Activated T-cell treated with anti-CD3 and anti-CD28 coated beads, Interleukin-2, amount 50 U/mL, for 4 hours (primary cell): Measurements from ENCODE around the gene KCNN3. TPM values are rescaled to one million over a fixed set of nuclear protein-coding genes. Genes with fewer than 3 reads are reported as not detected.
"Not testable (repeated sequence)": the region's sequence is repeated elsewhere in the genome, so short reads cannot be mapped to it uniquely, and the experiment has no call there.

ENCODE experiments used
- ATAC-seq, 2 donors: fragments of 200-7000 bp; cut with Tn5 transposase; one replicate each; pipeline ENCODE4 v1.10.0; 2021
- DNase-seq: peaks from one replicate; pipeline ENCODE4 v3.0.0-alpha.2; 2020
- H3K27me3 Mint-ChIP-seq: one replicate; pipeline ENCODE4 v1.8.0; 2021; ENCODE audit warnings: low read depth, mixed read lengths
- H3K36me3 Mint-ChIP-seq: one replicate; pipeline ENCODE4 v1.8.0; 2022; ENCODE audit warnings: mixed read lengths; ENCODE audit not compliant: insufficient read depth
- H3K4me1 Mint-ChIP-seq: one replicate; pipeline ENCODE4 v1.8.0; 2021; ENCODE audit warnings: low read depth, mixed read lengths
- H3K4me3 Mint-ChIP-seq: one replicate; pipeline ENCODE4 v1.8.0; 2021; ENCODE audit warnings: mild to moderate bottlenecking, moderate library complexity, mixed read lengths
- H3K9me3 Mint-ChIP-seq: one replicate; pipeline ENCODE4 v1.8.0; 2021; ENCODE audit warnings: mixed read lengths
- total RNA-seq, 3 donors: library from RNA; stranded (reverse); gene quantifications; one replicate each; pipeline ENCODE4 v1.2.1, GENCODE V29; 2021

KCNN3 gene
- total RNA-seq, 3 donors from 2014 or later: 0.35 to 0.51 (median 0.45) TPM

- not testable (repeated sequence) for H3K4me1 Mint-ChIP-seq
Measured at GRCh38 chr1:154674456-154674855, 195.6 kb downstream of the KCNN3 start.

DNA sequence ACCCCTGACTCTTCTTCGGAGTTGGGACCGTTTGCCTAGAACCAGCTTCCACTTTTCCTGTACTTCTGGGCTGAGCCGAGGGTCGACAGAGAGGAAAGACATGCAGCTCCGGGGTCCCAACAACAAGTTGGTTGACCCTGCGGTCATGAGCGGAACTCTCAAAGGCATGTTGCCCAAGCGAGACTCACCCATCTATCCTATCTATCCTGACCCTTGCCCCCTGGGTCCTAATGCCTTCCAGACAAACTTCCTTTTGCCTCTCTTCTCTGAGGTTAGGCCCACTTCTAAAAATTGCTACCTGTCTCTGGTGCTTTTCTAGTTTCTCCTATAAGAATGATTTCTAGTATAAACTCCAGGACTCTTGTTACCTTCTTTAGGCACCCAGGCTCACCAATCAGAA lies 197.8 kb downstream of the KCNN3 start:
- H3K36me3 Mint-ChIP-seq, H3K27me3 Mint-ChIP-seq, H3K9me3 Mint-ChIP-seq, H3K4me1 Mint-ChIP-seq, ATAC-seq, DNase-seq: not testable (repeated sequence)
- peak overlapping the region; percentile 61 for H3K4me3 Mint-ChIP-seq

More at GRCh38 chr1:154674456-154674855, 195.6 kb downstream of the KCNN3 start:
- not testable (repeated sequence) for H3K36me3 Mint-ChIP-seq, H3K4me3 Mint-ChIP-seq, H3K27me3 Mint-ChIP-seq, H3K9me3 Mint-ChIP-seq, ATAC-seq, DNase-seq

GRCh38 chr1:154671412-154671811 lies 198.7 kb downstream of the KCNN3 start:
- H3K4me1 Mint-ChIP-seq, H3K36me3 Mint-ChIP-seq, H3K9me3 Mint-ChIP-seq, ATAC-seq, H3K27me3 Mint-ChIP-seq, DNase-seq: not testable (repeated sequence)
- peak overlapping the region; percentile 61 for H3K4me3 Mint-ChIP-seq

DNA sequence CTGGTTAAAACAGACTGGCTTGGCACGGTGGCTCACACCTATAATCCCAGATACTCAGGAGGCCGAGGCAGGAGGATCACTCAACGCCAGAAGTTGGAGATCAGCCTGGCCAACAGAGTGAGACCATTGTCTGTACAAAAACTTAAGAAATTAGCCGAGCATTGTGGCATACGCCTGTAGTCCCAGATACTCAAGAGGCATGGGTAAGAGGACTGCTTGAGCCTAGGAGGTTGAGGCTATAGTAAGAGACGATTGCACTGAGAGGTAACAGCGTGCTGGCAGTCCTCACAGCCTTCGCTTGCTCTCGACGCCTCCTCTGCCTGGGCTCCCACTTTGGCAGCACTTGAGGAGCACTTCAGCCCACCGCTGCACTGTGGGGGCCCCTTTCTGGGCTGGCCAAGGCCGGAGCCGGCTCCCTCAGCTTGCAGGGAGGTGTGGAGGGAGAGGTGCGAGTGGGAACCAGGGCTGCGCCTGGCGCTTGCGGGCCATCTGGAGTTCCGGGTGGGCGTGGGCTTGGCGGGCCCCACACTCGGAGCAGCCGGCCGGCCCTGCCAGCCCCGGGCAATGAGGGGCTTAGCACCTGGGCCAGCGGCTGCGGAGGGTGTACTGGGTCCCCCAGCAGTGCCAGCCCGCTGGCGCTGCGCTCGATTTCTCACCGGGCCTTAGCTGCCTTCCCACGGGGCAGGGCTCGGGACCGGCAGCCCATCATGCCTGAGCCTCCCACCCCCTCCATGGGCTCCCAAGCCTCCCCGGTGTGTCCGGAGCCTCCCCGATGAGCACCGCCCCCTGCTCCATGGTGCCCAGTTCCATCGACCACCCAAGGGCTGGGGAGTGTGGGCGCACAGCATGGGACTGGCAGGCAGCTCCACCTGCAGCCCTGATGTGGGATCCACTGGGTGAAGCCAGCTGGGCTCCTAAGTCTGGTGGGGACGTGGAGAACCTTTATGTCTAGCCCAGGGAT lies 199.5 kb downstream of the KCNN3 start:
- not testable (repeated sequence) for H3K9me3 Mint-ChIP-seq, H3K27me3 Mint-ChIP-seq, DNase-seq, H3K36me3 Mint-ChIP-seq, H3K4me1 Mint-ChIP-seq, ATAC-seq
- H3K4me3 Mint-ChIP-seq: peak overlapping the region; percentile 37

GRCh38 chr1:154669464-154670282 lies 200.4 kb downstream of the KCNN3 start:
- DNase-seq (peak; percentile 70), ATAC-seq (peak; percentile 100)
- no peaks in the 10 kb centered on the region for H3K27me3 Mint-ChIP-seq
- no peaks in the 10 kb centered on the region for H3K9me3 Mint-ChIP-seq
- H3K36me3 Mint-ChIP-seq: no peaks in the 10 kb centered on the region
- peaks cover 3% of the 10 kb centered on the region for H3K4me1 Mint-ChIP-seq
- no peak overlapping the region for H3K4me3 Mint-ChIP-seq

GRCh38 chr1:154666051-154666790 lies 203.9 kb downstream of the KCNN3 start:
- peaks cover 4% of the 10 kb centered on the region for H3K27me3 Mint-ChIP-seq
- no peaks in the 10 kb centered on the region for H3K9me3 Mint-ChIP-seq
- DNase-seq (no peak), ATAC-seq (no peak)
- no peaks in the 10 kb centered on the region for H3K36me3 Mint-ChIP-seq
- peaks cover 3% of the 10 kb centered on the region for H3K4me1 Mint-ChIP-seq
- no peak overlapping the region for H3K4me3 Mint-ChIP-seq

DNA sequence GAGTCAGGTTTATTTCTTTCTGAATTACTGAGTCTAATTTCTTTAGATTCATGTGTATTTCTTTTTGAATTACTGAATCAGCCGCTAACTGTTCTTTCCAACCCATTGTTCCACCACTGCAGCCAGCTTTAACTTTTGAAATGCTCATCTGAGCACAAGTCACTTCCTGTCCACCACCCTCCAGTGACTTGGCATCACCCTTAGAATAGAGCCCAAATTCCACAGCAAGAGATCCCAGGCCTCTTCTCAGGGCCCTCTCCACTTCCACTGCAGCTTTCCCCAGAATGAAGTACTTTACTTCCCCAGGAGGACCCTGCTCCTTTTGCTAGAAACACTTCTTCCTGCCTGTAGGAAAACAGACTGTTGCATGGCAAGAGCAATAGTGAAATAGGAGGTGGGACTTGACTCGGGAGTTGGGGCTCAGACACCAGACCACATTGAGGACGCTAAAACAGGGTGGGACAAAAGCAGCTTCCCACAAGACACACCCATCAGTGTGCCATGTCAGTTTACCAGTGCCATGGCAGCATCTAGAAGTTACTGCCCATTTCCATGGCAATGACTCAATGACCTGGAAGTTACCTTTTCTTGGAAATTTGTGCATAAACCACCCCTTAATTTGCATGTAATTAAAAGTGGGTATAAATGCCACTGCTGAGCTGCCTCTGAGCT lies 205.6 kb downstream of the KCNN3 start:
- DNase-seq (no peak), ATAC-seq (no peak)
- Mint-ChIP-seq H3K4me3 (no peak overlapping the region), H3K9me3 (no peaks in the 10 kb centered on the region), H3K36me3 (no peaks in the 10 kb centered on the region), H3K27me3 (peaks cover 13% of the 10 kb centered on the region), H3K4me1 (no peaks in the 10 kb centered on the region)

- H3K4me1 Mint-ChIP-seq: no peaks in the 10 kb centered on the region
- no peaks in the 10 kb centered on the region for H3K9me3 Mint-ChIP-seq
- no peaks in the 10 kb centered on the region for H3K36me3 Mint-ChIP-seq
- peaks cover 20% of the 10 kb centered on the region for H3K27me3 Mint-ChIP-seq
- no peak overlapping the region for H3K4me3 Mint-ChIP-seq
- DNase-seq (no peak), ATAC-seq (no peak)
Measured at GRCh38 chr1:154663471-154664060, 206.5 kb downstream of the KCNN3 start.

GRCh38 chr1:154661110-154661509 lies 209.0 kb downstream of the KCNN3 start:
- Mint-ChIP-seq H3K9me3 (no peaks in the 10 kb centered on the region), H3K4me1 (no peaks in the 10 kb centered on the region), H3K27me3 (peaks cover 27% of the 10 kb centered on the region), H3K36me3 (no peaks in the 10 kb centered on the region), H3K4me3 (no peak overlapping the region)
- ATAC-seq: no peak
- no peak for DNase-seq

GRCh38 chr1:154659823-154660592 lies 210.1 kb downstream of the KCNN3 start:
- H3K27me3 Mint-ChIP-seq: peaks cover 31% of the 10 kb centered on the region
- no peaks in the 10 kb centered on the region for H3K9me3 Mint-ChIP-seq
- no peaks in the 10 kb centered on the region for H3K4me1 Mint-ChIP-seq
- H3K36me3 Mint-ChIP-seq: no peaks in the 10 kb centered on the region
- DNase-seq (no peak), ATAC-seq (no peak)
- H3K4me3 Mint-ChIP-seq: no peak overlapping the region

DNA sequence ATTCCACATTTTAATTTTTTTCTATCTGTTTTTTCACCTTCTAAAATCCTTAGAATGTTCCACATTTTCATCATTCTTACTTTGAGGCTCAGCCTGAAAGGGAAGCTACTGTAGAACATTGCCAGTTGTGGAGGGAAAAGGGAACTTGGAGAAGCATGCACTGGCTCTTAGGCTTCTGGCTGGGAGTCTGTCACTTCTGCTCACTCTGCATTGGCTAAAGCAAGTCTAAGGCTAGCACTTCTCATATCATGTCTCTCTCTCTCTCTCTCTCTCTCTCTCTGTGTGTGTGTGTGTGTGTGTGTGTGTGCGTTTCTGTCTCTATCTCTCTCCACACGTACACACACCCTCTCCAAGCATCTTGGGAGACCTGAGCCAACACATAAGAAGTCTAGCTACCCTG lies 212.5 kb downstream of the KCNN3 start:
- ATAC-seq (no peak), DNase-seq (no peak)
- Mint-ChIP-seq H3K9me3 (no peaks in the 10 kb centered on the region), H3K4me1 (no peaks in the 10 kb centered on the region), H3K36me3 (no peaks in the 10 kb centered on the region), H3K27me3 (peaks cover 33% of the 10 kb centered on the region), H3K4me3 (no peak overlapping the region)

- no peaks in the 10 kb centered on the region for H3K9me3 Mint-ChIP-seq
- H3K36me3 Mint-ChIP-seq: no peaks in the 10 kb centered on the region
- no peaks in the 10 kb centered on the region for H3K4me1 Mint-ChIP-seq
- H3K4me3 Mint-ChIP-seq: no peak overlapping the region
- peaks cover 14% of the 10 kb centered on the region for H3K27me3 Mint-ChIP-seq
- no peak for ATAC-seq
- no peak for DNase-seq
Measured at GRCh38 chr1:154652893-154653292, 217.2 kb downstream of the KCNN3 start.
